HepG2 (cell line): ENCODE data around the gene PRKCI. TPM values are rescaled to one million over a fixed set of nuclear protein-coding genes. Genes with fewer than 3 reads are reported as not detected.

ENCODE experiments used
- ATAC-seq: fragments of 200-7000 bp; cut with Tn5 transposase; 3 replicates; pipeline ENCODE4 v1.9.1; 2020; ENCODE audit warnings: mild to moderate bottlenecking, moderate library complexity
- BruUV-seq: library from RNA; stranded (reverse); fragments of 400-500 nt; replicated peaks from 2 replicates; lab custom pipeline; 2021; lab: Mats Ljungman, UMichigan
- CTCF ChIA-PET: fragments of 300-600 bp; formaldehyde crosslinking; extraction: SDS; loops from one replicate; lab custom pipeline; 2021; ENCODE audit warnings: low total read pairs, inconsistent platforms, low intra/inter-chr PET ratio; lab: Yijun Ruan, JAX
- POLR2A ChIA-PET: fragments of 350-600 bp; sonication (Branson Sonifier 250); formaldehyde crosslinking; loops from one replicate; lab custom pipeline; 2020; ENCODE audit warnings: antibody characterized with exemption, inconsistent platforms; lab: Yijun Ruan, JAX
- DNase-seq: peaks from one replicate; pipeline ENCODE4 v3.0.0-alpha.2; 2015; ENCODE audit warnings: low spot score
- FAIRE-seq: peaks from 3 replicates; lab custom pipeline; 2011; peaks lifted over from hg19 to GRCh38; lab: Jason Lieb, UNC
- H2AFZ ChIP-seq: one replicate; pipeline ENCODE4 v1.6.1; 2011; ENCODE audit warnings: low read length, inconsistent platforms
- H3K27ac ChIP-seq: fragments of 300-600 bp; 3 replicates; pipeline ENCODE4 v1.8.0; 2011; ENCODE audit warnings: mixed run types, mild to moderate bottlenecking, mixed read lengths, low read length, inconsistent platforms; ENCODE audit not compliant: insufficient read depth; ENCODE audit errors: extremely low read length
- H3K27me3 ChIP-seq, 2 experiments: fragments of 200-600 bp in 1 of 2; 2 replicates in 1 of 2; 3 replicates in 1 of 2; pipeline versions ENCODE4 v1.6.0 to v1.8.0; 2011; ENCODE audit warnings: low read length in 2 of 2, mild to moderate bottlenecking in 2 of 2, moderate library complexity in 2 of 2, inconsistent platforms in 1 of 2; ENCODE audit not compliant: insufficient read depth in 2 of 2, control insufficient read depth in 1 of 2
- H3K36me3 ChIP-seq, 2 experiments: fragments of 200-600 bp in 1 of 2; replicated peaks in 1 of 2; 2 replicates in 1 of 2; 3 replicates in 1 of 2; pipeline versions ENCODE4 v1.5.1 to v1.8.0; 2011; ENCODE audit warnings: low read length in 2 of 2, inconsistent platforms in 1 of 2; ENCODE audit not compliant: insufficient read depth in 2 of 2, control insufficient read depth in 1 of 2
- H3K4me1 ChIP-seq: 2 replicates; pipeline ENCODE4 v1.5.1; 2012; ENCODE audit warnings: low read length, inconsistent platforms; ENCODE audit not compliant: insufficient read depth
- H3K4me2 ChIP-seq: 2 replicates; pipeline ENCODE4 v1.6.0; 2011; ENCODE audit warnings: low read depth, low read length, inconsistent platforms
- H3K4me3 ChIP-seq, 3 experiments: fragments of 200-600 bp in 1 of 3; sonication (generic), shearing (Covaris generic) in 1 of 3; replicated peaks in 1 of 3; 2 replicates each; pipeline ENCODE4 v1.5.1; 2011 to 2016; ENCODE audit warnings: low read length in 3 of 3, inconsistent platforms in 2 of 3, low read depth in 2 of 3, mild to moderate bottlenecking in 2 of 3, control low read depth in 1 of 3, mixed read lengths in 1 of 3; ENCODE audit not compliant: insufficient read depth in 1 of 3
- H3K79me2 ChIP-seq: one replicate; pipeline ENCODE4 v1.6.1; 2011; ENCODE audit warnings: low read length, inconsistent platforms; ENCODE audit not compliant: insufficient read depth
- H3K9ac ChIP-seq: 2 replicates; pipeline ENCODE4 v1.6.0; 2011; ENCODE audit warnings: mild to moderate bottlenecking, low read depth, low read length, inconsistent platforms; ENCODE audit not compliant: insufficient read depth
- H3K9me3 ChIP-seq: 2 replicates; pipeline ENCODE4 v1.5.1; 2012; ENCODE audit warnings: mild to moderate bottlenecking, low read length
- H4K20me1 ChIP-seq: 2 replicates; pipeline ENCODE4 v1.6.0; 2011; ENCODE audit warnings: inconsistent platforms, mild to moderate bottlenecking, low read length, moderate library complexity; ENCODE audit not compliant: insufficient read depth
- ATF5 ChIP-seq: sonication (generic); formaldehyde crosslinking; IDR thresholded peaks from 2 replicates; pipeline ENCODE4 v1.4.0; 2020; ENCODE audit warnings: mild to moderate bottlenecking, low read depth, missing genetic modification reagents
- ELF3 ChIP-seq: IDR thresholded peaks from 2 replicates; pipeline ENCODE4 v1.6.1; 2016; ENCODE audit warnings: missing genetic modification reagents, missing compliant biosample characterization
- GABPA ChIP-seq, 2 experiments: IDR thresholded peaks; 2 replicates each; pipeline ENCODE4 v1.6.1; 2011 to 2016; ENCODE audit warnings: low read depth in 2 of 2, low read length in 1 of 2, missing biosample characterization in 1 of 2, missing genetic modification characterization in 1 of 2
- GLI4 ChIP-seq: sonication (generic); formaldehyde crosslinking; IDR thresholded peaks from 2 replicates; pipeline ENCODE4 v1.5.1; 2020; ENCODE audit warnings: missing genetic modification reagents, mild to moderate bottlenecking, moderate library complexity, borderline replicate concordance
- GTF2F1 ChIP-seq: fragments of 150-350 bp; IDR thresholded peaks from 2 replicates; pipeline ENCODE4 v1.6.1; 2014; ENCODE audit warnings: low read length
- MATR3 ChIP-seq: sonication (generic); formaldehyde crosslinking; IDR thresholded peaks from 2 replicates; pipeline ENCODE4 v1.4.0; 2020; ENCODE audit warnings: missing genetic modification reagents
- MBNL3 ChIP-seq: fragments of 250-450 bp; sonication (Bioruptor Pico); conservative IDR thresholded peaks from 2 replicates; pipeline ENCODE4 v1.8.0; 2022; ENCODE audit warnings: mild to moderate bottlenecking, inconsistent platforms
- SIX1 ChIP-seq: sonication (generic); formaldehyde crosslinking; IDR thresholded peaks from 2 replicates; pipeline ENCODE4 v1.4.0; 2020; ENCODE audit warnings: missing genetic modification reagents, borderline replicate concordance
- SOX5 ChIP-seq: IDR thresholded peaks from 2 replicates; pipeline ENCODE4 v1.6.1; 2016; ENCODE audit warnings: borderline replicate concordance
- TBX2 ChIP-seq: sonication (generic); formaldehyde crosslinking; IDR thresholded peaks from 2 replicates; pipeline ENCODE4 v1.5.0; 2020; ENCODE audit warnings: missing genetic modification reagents, mild to moderate bottlenecking, borderline replicate concordance
- TEAD2 ChIP-seq: sonication (generic); formaldehyde crosslinking; IDR thresholded peaks from 2 replicates; pipeline ENCODE4 v1.9.0; 2021; ENCODE audit warnings: missing genetic modification reagents
- ZNF570 ChIP-seq: sonication (generic); formaldehyde crosslinking; IDR thresholded peaks from 2 replicates; pipeline ENCODE4 v1.4.0; 2020; ENCODE audit warnings: mild to moderate bottlenecking, missing genetic modification reagents, borderline replicate concordance
- ZNF678 ChIP-seq: sonication (generic); formaldehyde crosslinking; IDR thresholded peaks from 2 replicates; pipeline ENCODE4 v1.4.0; 2020; ENCODE audit warnings: mild to moderate bottlenecking, missing genetic modification reagents
- ZNF770 ChIP-seq: sonication (generic); formaldehyde crosslinking; IDR thresholded peaks from 2 replicates; pipeline ENCODE4 v1.5.0; 2020; ENCODE audit warnings: mild to moderate bottlenecking, missing genetic modification reagents
- ZSCAN21 ChIP-seq: sonication (generic); formaldehyde crosslinking; IDR thresholded peaks from 2 replicates; pipeline ENCODE4 v1.8.0; 2022; ENCODE audit warnings: mild to moderate bottlenecking, missing genetic modification reagents, moderate library complexity, borderline replicate concordance
- WGBS: methylation state at CpG from one replicate; pipeline ENCODE4 v1.1.6; 2017; ENCODE audit warnings: low lambda C conversion rate; 5-methylcytosine and 5-hydroxymethylcytosine counted together
- in situ Hi-C: cut with HindIII; loops from 2 replicates; pipeline ENCODE4 v1.10.0; 2017; ENCODE audit warnings: low pct_unique_long_range_greater_than_20kb; ENCODE audit not compliant: extremely low pct_ligation_motif_present
- intact Hi-C: fragments of 100-400 bp; cut with micrococcal nuclease; formaldehyde crosslinking; loops from one replicate; pipeline ENCODE4 v1.10.0; 2022; ENCODE audit not compliant: unreplicated experiment
- polyA plus RNA-seq, 8 experiments: library from polyadenylated mRNA; depleted of rRNA in 3 of 8; stranded (reverse) in 7 of 8; unstranded in 1 of 8; fragments of >200 nt; fragmentation: Illumina TruSeq in 4 of 8; extraction: Trizol in 4 of 8; gene quantifications; 2 replicates each; pipeline versions ENCODE4 v1.2.1 to v1.2.3, GENCODE V29; 2011 to 2016; ENCODE audit warnings: low read depth in 4 of 8, missing spikeins in 1 of 8, mixed read lengths in 1 of 8; ENCODE audit not compliant: insufficient read depth in 1 of 8
- total RNA-seq, 5 experiments: library from RNA; depleted of rRNA; stranded (reverse); fragments of >200 nt; fragmentation: Illumina TruSeq; extraction: Trizol; gene quantifications; 2 replicates each; pipeline ENCODE4 v1.2.3, GENCODE V29; 2016; ENCODE audit warnings: low read depth in 1 of 5
- TF ChIP-seq, protein P1 (sequence below): sonication (generic); formaldehyde crosslinking; conservative IDR thresholded peaks from 2 replicates; pipeline ENCODE4 v1.4.0; 2020; ENCODE audit warnings: mild to moderate bottlenecking, missing genetic modification reagents, moderate library complexity

The PRKCI gene
- total and polyA plus RNA-seq, 2 of the 13 experiments (the other 11 are each of a cell fraction or from before 2014, with no cell fraction given), result 17.2 to 30.4 TPM

GRCh38 chr3:170204023-170204472, 18.2 kb upstream of the PRKCI start (continued):
- TF ChIP-seq, protein P1, sequence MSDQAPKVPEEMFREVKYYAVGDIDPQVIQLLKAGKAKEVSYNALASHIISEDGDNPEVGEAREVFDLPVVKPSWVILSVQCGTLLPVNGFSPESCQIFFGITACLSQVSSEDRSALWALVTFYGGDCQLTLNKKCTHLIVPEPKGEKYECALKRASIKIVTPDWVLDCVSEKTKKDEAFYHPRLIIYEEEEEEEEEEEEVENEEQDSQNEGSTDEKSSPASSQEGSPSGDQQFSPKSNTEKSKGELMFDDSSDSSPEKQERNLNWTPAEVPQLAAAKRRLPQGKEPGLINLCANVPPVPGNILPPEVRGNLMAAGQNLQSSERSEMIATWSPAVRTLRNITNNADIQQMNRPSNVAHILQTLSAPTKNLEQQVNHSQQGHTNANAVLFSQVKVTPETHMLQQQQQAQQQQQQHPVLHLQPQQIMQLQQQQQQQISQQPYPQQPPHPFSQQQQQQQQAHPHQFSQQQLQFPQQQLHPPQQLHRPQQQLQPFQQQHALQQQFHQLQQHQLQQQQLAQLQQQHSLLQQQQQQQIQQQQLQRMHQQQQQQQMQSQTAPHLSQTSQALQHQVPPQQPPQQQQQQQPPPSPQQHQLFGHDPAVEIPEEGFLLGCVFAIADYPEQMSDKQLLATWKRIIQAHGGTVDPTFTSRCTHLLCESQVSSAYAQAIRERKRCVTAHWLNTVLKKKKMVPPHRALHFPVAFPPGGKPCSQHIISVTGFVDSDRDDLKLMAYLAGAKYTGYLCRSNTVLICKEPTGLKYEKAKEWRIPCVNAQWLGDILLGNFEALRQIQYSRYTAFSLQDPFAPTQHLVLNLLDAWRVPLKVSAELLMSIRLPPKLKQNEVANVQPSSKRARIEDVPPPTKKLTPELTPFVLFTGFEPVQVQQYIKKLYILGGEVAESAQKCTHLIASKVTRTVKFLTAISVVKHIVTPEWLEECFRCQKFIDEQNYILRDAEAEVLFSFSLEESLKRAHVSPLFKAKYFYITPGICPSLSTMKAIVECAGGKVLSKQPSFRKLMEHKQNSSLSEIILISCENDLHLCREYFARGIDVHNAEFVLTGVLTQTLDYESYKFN (CRISPR knock-in tag), result peak; percentile 76
- TF ChIP-seq GTF2F1 (no peak), ZNF678 (no peak), GLI4 (CRISPR knock-in tag) (no peak), SIX1 (CRISPR knock-in tag) (peak; percentile 80; the same call in 1 of the 2 replicates), GABPA (IDR thresholded peaks at IDR 0.05; ENCODE audit: low read depth, low read length) (no peak), GABPA (CRISPR knock-in tag; IDR thresholded peaks at IDR 0.05; ENCODE audit: low read depth) (peak; percentile 37; the same call in 1 of the 2 replicates), ELF3 (peak; percentile 94), MATR3 (CRISPR knock-in tag) (no peak), TBX2 (CRISPR knock-in tag) (peak; percentile 45; the same call in 1 of the 2 replicates)
- TF ChIP-seq, all 625 proteins: peak for 25

GRCh38 chr3:170204509-170204908, 17.7 kb upstream of the PRKCI start:
- H4K20me1 ChIP-seq, result no peaks in the 10 kb centered on the region
- no peaks in the 10 kb centered on the region for H3K9me3 ChIP-seq
- no peaks in the 10 kb centered on the region for H3K27me3 ChIP-seq
- POLR2A ChIA-PET, result interaction anchor here (1.4 kb wide), 1 partner anchor 17 kb away, joined by 7 read pairs; the partner anchor contains the start of gene PRKCI
- no peak overlapping the region for H2AFZ ChIP-seq
- no peaks in the 10 kb centered on the region for H3K36me3 ChIP-seq
- no peak for ATAC-seq
- H3K4me3 ChIP-seq, result peak overlapping the region in 1 of 3 experiments; percentile 21; a peak in 1 of 6 replicates
- in situ Hi-C loops (no loop called here), intact Hi-C loops (loop anchor here (2.0 kb wide), 1 partner anchor 16 kb away; no protein-coding TSS in a partner anchor)
- BruUV-seq, result no TSS peak
- CTCF ChIA-PET, result no interaction called here
- no peak for FAIRE-seq
- no peaks in the 10 kb centered on the region for H3K79me2 ChIP-seq
- no peak for DNase-seq
- peak overlapping the region; percentile 52 for H3K4me2 ChIP-seq
- H3K27ac ChIP-seq, result no peak overlapping the region
- peaks cover 66% of the 10 kb centered on the region for H3K4me1 ChIP-seq
- WGBS, result 73% methylated on average over 10 of the region's 10 CpGs
- H3K9ac ChIP-seq, result no peak overlapping the region
- TF ChIP-seq TEAD2 (CRISPR knock-in tag), result no peak
- TF ChIP-seq ZSCAN21 (CRISPR knock-in tag), result no peak
- no peak for TF ChIP-seq ZNF570 (CRISPR knock-in tag)
- no peak for TF ChIP-seq ATF5 (CRISPR knock-in tag)
- peak; percentile 92 for TF ChIP-seq ZNF770 (CRISPR knock-in tag)
- no peak for TF ChIP-seq SOX5 (CRISPR knock-in tag)
- TF ChIP-seq MBNL3 (CRISPR knock-in tag), result no peak
